NCI-H146 treated with DMSO at 0.1 percent for 48 hours (cell line): ENCODE results near the gene MUCL3.
"Not testable (repeated sequence)": the region's sequence is repeated elsewhere in the genome, so short reads cannot be mapped to it uniquely, and the experiment has no call there.

Source experiments
- DNase-seq: peaks from one replicate; lab custom pipeline; 2025; ENCODE audit not compliant: unreplicated experiment; lab: John Stamatoyannopoulos, UW

Gene MUCL3, protein sequence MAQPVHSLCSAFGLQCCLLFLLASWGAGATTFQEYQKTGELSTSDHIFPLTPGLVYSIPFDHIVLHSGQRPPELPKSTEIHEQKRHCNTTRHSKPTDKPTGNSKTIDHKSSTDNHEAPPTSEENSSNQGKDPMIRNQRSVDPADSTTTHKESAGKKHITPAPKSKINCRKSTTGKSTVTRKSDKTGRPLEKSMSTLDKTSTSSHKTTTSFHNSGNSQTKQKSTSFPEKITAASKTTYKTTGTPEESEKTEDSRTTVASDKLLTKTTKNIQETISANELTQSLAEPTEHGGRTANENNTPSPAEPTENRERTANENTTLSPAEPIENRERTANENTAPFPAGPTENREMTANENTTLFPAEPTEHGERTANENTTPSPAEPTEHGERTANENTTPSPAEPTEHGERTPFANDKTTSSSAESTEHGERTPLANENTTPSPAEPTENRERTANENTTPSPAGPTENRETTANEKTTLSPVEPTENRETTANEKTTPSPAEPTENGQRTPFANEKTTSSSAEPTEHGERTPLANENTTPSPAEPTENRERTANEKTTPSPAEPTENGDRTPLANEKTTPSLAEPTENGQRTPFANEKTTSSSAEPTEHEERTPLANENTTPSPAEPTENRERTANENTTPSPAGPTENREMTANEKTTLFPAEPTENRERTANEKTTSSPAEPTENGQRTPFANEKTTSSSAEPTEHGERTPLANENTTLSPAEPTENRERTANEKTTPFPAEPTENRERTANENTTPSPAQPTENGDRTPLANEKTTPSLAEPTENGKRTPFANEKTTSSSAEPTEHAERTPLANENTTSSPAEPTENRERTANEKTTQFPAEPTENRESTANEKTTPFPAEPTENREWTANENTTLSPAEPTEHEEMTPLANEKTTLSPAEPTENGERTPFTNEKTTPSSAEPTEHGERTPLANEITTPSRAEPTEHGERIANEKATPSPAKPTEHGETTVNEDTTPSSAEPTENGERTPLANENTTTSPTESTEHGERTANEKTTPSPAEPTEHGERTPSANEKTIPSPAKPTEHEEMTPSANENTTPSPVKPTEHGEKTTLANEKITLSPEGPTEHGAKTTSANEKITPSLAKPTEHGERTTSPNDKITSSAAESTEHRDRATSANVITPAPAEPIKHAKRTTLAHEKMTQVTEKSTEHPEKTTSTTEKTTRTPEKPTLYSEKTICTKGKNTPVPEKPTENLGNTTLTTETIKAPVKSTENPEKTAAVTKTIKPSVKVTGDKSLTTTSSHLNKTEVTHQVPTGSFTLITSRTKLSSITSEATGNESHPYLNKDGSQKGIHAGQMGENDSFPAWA (N-terminal part only)

DNA sequence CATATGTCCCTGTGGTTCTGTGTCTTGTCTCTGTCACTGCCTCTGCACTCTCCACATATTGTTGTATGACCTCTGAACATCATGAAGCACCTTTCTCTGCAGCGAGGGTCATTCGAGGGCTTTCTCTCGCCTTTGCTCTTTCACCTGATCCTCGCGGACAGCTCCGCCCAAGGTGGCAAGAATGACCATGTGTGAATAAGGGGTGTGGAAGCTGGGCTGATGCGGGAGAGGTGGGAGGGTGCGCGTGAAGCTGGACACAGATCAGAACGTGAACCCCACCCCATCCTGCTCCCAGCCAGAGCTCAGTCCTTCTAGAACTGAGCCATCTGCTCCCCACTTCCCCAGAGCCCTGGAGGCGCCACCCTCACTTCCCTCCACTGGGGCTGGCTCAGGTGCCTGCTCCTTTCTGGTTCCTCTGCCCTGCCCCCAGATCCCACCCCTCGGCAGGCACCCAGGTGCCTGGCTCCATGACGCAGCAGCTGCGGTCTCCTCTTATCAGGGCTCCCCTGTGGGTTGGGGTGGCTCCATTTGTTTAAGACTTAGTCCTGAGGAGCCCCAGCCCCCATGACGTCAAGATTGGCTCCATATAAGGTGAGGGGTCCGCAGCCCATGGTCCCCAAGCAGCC, at the start of gene MUCL3:
Gene MUCL3 (plus strand): TSS at position 613 of the 626 bp plus-strand sequence. CDS start 27 bp downstream, outside the sequence.
- DNase-seq, result no peak

DNA sequence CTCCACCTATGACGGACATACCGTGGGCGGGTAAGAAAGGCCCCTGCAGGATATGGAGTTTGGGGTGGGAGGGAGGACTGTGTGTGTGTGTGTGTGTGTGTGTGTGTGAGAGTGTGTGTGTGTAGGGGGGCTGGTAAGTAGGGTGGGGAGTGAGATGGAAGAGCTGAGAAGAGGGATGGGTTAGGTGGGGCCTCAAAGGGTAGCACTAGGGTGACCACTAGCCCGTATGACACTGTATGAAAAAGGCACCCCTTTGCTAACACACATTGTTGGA, 49.4 kb upstream of the MUCL3 start:
- no peak for DNase-seq

DNA sequence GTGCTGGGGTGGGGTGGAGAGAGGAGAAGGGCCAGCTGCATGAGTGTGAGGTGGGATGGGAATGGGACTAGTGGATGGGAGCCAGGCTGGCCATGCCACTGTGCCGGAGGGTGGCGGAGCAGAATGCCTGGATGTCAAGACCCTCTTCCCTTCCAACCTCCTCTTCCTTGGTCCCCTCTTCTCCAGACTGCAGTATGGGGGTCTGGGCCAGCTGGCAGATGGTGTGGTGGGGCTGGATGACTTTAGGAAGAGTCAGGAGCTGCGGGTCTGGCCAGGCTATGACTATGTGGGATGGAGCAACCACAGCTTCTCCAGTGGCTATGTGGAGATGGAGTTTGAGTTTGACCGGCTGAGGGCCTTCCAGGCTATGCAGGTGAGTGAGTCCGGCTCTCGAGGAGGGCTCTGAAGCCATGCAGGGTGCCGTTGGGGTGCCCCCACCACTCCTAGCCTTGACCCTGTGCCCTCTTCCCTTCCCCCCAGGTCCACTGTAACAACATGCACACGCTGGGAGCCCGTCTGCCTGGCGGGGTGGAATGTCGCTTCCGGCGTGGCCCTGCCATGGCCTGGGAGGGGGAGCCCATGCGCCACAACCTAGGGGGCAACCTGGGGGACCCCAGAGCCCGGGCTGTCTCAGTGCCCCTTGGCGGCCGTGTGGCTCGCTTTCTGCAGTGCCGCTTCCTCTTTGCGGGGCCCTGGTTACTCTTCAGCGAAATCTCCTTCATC, 48.8 kb upstream of the MUCL3 start:
- no peak for DNase-seq

DNA sequence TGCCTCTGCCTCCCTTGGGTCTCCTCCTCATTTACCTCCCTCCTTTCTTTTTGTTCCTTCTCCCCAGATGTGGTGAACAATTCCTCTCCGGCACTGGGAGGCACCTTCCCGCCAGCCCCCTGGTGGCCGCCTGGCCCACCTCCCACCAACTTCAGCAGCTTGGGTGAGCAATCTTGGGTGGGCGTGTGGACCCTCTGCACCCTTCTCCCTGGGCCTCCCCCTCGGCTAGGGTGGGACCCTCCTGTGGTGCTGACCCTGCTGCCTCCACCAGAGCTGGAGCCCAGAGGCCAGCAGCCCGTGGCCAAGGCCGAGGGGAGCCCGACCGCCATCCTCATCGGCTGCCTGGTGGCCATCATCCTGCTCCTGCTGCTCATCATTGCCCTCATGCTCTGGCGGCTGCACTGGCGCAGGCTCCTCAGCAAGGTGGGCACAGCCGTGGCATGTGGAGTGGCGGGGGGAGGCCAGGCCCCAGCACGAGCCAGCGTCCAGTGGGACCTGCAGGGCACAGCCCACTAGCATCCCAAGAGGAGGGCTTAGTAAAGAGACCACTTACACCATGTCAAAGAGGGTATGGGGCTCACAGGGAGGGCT, 47.7 kb upstream of the MUCL3 start:
- DNase-seq, result no peak

DNA sequence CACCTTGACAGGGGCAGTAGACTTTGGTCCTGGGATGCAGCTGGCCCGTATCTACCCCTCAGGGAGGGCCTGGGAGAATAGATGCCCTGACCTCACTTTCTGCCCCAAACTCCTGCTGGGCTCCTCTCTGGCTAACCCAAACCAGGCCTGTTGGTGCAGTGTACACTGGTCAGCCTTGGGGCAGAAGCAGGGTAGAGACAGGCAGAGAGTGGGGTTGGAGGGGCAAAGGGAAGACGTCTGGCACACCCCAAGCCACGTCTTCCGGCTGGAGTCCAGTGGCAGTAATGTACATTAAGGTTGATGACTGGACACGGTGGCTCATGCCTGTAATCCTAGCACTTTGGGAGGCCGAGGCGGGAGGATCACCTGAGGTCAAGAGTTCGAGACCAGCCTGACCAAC, 47.1 kb upstream of the MUCL3 start:
- DNase-seq, result no peak

DNA sequence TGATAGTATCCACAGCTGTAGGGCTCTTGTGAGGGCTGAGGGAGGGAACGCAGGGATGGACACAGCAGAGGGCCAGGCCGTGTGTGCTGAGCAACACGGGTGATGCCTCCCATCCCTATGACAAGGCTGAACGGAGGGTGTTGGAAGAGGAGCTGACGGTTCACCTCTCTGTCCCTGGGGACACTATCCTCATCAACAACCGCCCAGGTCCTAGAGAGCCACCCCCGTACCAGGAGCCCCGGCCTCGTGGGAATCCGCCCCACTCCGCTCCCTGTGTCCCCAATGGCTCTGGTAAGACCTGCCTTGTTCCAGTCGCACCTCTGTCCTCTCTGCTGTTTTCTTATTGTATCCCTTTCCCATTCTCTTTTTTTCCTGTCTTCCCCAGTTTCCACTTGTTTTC, 46.4 kb upstream of the MUCL3 start:
- DNase-seq, result no peak

DNA sequence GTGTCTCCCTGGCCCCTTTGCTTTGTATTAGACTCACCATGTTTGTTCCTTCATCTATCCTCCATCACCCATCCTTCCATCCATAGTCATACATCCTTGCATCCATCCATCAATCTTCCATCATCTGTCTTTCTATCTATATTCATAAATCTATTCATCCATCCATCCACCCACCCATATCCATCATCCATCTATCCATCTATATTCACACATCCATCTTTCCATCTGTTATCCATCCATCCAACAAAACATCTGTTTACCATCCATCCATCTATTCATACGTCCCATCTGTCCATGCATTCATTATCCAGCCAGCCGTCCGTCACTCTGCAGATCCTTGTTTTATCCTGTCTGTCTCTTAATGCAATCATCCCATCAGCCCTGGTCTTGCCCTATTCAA, 45.8 kb upstream of the MUCL3 start:
- no peak for DNase-seq

DNA sequence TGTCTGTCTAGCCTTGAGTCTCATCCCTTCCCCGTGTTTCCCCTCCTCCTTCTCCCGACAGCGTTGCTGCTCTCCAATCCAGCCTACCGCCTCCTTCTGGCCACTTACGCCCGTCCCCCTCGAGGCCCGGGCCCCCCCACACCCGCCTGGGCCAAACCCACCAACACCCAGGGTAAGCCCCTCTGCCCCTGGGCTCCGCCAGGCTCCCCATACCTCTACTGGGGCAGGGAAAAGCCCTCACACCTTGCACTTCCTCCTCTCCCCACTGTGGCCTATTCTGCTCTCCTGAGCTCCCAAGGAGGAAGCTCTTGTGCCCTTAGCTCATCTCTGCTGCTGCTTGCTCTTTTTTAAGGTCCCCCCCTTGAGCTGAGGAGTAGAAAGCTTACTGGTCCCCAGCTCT, 45.4 kb upstream of the MUCL3 start:
- no peak for DNase-seq

DNA sequence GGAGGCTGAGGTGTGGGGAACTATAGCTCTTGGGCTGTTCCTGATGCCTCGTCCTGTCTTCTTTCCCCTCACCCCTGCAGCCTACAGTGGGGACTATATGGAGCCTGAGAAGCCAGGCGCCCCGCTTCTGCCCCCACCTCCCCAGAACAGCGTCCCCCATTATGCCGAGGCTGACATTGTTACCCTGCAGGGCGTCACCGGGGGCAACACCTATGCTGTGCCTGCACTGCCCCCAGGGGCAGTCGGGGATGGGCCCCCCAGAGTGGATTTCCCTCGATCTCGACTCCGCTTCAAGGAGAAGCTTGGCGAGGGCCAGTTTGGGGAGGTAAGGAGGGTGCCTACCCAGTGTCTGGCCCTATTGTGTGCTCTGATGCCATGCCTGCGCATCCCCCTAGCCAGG, 44.2 kb upstream of the MUCL3 start:
- no peak for DNase-seq

DNA sequence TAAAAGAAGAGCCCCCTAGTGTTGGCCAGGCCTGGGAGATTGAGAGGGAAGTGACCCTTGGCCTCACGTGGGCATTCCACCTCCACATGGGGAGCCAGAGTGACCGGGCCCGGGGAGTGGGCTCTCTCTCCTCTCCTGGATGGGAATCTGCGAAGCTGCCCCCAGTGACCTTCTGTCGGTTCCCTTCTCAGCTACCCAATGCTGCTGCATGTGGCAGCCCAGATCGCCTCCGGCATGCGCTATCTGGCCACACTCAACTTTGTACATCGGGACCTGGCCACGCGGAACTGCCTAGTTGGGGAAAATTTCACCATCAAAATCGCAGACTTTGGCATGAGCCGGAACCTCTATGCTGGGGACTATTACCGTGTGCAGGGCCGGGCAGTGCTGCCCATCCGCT, 42.9 kb upstream of the MUCL3 start:
- DNase-seq, result no peak

DNA sequence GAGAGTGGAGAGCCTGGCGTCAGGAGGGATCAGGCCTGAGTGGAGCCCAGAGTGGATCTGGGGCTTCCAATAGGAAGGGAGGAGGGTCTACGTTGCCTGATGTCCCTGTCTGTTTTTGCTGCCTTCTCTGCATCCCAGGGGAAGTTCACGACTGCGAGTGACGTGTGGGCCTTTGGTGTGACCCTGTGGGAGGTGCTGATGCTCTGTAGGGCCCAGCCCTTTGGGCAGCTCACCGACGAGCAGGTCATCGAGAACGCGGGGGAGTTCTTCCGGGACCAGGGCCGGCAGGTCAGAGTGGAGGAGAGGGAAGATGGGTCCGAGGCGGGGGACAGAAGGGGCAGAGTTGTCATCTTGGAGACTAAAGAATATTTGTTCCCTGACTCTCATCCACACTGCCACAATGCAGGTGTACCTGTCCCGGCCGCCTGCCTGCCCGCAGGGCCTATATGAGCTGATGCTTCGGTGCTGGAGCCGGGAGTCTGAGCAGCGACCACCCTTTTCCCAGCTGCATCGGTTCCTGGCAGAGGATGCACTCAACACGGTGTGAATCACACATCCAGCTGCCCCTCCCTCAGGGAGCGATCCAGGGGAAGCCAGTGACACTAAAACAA, 41.9 kb upstream of the MUCL3 start:
- DNase-seq, result no peak

DNA sequence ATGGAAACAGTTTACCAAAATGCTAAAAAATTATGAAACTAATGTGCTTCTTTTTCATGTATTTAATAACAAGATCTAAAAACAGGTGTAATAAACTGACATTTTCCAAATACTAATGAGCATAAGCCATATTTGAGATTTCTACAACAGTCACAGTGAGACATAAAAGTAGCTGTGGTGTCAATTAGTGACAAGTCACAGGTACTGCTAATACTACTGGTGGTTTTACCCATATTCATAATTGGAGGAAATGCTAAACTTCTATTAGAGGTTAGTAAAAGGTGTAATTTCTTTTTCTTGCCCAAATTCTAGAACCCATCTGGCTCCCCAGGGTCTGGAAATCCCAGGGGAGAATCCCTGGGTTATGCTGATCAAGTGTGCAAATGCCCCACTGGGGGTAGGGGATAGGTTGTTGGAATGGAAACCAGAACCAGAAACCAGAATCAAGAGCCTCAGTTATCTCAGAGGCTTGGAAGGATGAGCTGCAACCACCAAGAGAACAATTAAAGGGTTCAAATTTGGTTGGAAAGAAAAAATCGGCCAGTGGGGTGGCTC, 39.8 kb upstream of the MUCL3 start:
- no peak for DNase-seq

DNA sequence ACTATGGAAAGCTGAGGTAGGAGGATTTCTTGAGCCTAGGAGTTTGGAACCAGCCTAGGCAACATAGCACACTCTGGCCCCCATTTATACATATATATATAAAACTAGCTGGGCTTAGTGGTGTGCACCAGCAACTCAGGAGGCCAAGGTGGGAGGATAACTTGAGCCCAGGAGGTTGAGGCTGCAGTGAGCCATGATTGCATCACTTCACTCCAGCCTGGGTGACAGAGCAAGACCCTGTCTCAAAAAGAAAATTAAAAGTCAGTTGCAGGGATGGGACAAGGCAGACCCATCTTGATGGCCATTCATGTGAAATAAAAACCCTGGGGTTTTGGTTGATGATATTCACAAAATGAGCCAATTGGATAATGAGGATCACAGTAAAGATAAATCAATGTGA, 39.3 kb upstream of the MUCL3 start:
- DNase-seq, result no peak

DNA sequence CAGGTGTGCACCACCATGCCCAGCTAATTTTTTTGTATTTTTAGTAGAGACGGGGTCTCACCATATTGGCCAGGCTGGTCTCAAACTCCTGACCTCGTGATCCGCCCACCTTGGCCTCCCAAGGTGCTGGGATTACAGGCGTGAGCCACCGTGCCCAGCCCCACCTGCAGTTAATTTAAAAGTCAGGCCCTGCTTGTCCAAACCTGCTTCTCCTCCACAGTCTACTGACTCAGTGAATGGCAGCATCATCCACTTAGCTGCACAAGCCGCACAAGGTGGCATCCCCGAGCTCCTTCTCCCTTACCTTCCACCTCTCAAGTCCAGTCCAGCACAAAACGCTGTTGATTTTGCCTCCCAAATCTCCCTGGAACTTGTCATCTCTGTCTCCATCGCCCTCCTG, 38.6 kb upstream of the MUCL3 start:
- DNase-seq, result not testable (repeated sequence)

DNA sequence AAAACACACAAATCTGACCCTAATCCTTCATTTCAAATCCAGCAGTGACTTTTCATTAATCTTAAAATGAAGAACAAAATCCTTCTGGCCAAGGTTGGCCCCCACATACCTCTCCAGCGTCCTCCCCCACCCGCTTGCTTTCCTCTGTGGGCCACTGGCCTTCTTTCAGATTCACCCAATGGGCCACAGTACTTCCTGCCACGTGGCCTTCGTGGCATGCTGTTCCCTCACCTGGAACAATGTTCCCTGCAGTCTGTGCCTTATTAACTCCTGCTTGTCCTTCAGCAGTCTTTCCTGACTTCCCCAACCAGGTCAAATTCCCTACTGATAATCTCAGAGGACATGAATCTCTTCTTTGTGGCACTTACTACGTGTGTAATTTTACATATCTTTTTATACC, 38.1 kb upstream of the MUCL3 start:
- DNase-seq, result no peak

DNA sequence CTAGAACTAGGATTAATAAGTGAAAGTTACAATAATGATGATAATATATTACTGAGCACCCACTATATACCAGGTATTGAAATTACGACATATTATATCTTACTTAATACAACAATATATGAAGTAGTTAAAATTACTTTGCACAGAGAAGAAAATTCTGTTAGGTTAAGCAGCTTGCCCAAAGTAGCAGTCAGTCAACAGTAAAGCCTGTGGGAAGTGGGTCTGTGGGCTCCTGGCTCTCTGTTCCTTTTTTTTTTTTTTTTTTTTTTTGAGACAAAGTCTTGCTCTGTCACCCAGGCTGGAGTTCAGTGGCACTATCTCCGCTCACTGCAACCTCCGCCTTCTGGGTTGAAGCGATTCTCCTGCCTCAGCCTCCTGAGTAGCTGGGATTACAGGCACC, 37.5 kb upstream of the MUCL3 start:
- no peak for DNase-seq

DNA sequence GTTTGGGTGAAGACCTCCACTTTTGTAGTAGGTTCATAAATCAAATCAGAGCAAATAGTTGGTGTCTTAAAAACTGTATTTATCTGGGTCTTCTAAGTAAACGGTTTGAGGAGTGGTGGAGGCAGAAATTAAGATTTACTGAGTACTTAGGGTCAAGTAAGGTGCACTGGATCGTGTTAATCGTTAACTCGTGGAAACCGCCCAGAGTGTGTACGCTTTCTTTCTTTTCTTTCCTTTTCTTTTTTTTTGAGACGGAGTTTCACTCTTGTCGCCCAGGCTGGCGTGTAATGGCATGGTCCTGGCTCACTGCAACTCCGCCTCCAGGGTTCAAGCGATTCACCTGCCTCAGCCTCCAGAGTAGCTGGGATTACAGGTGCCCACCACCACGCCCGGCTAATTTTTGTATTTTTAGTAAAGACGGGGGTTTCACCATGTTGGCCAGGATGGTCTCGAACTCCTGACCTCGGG, 33.4 kb upstream of the MUCL3 start:
- DNase-seq, result not testable (repeated sequence)

DNA sequence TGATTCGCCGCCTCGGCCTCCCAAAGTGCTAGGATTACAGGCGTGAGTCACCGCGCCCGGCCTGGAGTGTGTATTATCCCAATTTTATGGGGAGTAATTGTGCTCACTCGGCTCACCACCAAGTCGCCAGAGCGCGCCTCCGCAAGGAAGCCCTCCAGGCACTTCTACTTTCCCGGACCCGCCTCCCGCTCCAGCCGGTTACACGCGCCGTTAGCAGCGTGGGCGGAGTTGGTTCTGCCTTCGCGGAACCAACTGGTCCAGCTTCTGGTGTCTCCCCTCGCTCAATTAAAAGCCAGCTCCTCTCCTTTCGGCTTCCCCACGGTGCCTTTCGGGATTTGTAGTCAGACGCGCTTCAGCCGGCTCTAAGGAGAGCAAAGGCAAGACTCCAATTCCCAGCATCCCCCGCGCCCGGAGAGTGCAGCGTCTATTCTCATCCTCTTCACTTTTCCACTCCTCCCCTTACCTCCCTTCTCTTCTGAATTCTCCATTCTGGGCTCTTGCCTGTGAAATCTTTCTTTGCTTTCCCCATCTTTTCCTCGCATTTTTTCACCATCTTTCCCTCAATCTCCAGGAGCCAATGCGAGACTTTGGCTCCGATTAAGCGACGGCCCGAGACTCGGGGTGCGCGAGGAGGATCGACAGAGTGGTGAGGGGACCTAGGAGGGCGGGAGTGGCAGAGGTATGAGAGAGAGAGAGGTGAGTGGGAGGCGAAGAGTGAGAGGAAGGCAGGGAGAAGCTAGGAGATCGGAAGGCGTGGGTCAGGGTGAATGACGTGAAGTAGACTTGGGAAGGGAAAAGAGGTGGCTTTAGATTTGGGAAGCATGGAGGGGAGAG, 32.8 kb upstream of the MUCL3 start, which contains the start of gene GTF2H4:
Gene GTF2H4 (plus strand): TSS at position 450 of the 834 bp plus-strand sequence.
- peak; percentile 96 for DNase-seq
